Eye (tissue), 1 donor: Measurements from ENCODE around the gene C7orf25.
"Not testable (repeated sequence)": the region's sequence is repeated elsewhere in the genome, so short reads cannot be mapped to it uniquely, and the experiment has no call there.

Experiments
- DNase-seq: peaks from one replicate; pipeline ENCODE4 v3.0.0-alpha.2; 2015

The C7orf25 gene

GRCh38 chr7:42928754-42929153 lies 16.9 kb upstream of the C7orf25 start:
- DNase-seq, result no peak

GRCh38 chr7:42926204-42926603 lies 14.3 kb upstream of the C7orf25 start:
- DNase-seq, result no peak

- DNase-seq, result no peak
Observed at GRCh38 chr7:42925630-42926029, 13.8 kb upstream of the C7orf25 start.

DNA sequence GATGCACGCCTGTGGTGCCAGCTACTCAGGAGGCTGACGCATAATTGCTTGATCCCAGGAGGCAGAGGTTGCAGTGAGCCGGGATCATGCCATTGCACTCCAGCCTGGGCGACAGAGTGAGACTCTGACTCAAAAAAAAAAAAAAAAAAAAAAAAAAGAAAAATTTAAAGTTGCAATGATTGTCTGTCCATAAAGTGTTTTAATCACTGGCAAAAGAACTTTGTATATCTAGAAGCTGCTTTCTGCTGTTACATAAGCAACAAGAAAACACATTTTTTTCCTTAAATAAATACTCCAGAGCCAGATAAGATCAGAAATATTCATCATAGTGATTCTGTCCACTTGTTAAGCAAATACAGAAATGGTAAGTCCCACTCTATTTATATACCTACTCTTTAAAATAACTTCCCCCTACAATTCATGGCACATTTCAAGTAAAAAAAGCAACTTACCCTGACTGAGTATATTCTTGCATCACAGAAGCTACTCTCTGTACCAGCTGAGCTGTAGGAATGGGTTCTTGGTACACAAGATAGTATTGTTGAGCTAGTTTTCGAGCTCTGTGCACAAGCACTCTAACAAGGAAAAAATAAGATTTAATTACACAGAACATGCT lies 12.5 kb upstream of the C7orf25 start:
- DNase-seq, result no peak

GRCh38 chr7:42922017-42922753 lies 10.3 kb upstream of the C7orf25 start:
- DNase-seq, result no peak

DNA sequence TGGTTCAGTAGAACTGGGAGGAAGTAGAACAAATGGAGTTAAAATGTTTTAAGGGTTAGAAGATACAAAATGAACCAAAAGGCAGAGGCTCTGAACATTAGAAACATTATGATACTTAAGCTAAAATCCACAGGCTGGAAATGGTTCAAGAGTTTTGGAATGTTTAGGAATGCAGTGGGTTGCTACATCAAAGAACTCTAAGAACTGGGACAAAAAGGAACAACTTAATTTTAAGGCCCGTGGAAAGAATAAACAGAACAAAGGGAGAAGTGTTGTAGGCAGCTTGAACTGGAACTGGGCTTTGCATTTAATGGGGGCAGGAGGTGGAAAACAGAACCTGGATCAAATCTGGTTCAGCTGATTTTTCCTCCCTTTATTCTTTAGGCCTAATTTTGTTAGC lies 3.5 kb upstream of the C7orf25 start:
- DNase-seq, result no peak

DNA sequence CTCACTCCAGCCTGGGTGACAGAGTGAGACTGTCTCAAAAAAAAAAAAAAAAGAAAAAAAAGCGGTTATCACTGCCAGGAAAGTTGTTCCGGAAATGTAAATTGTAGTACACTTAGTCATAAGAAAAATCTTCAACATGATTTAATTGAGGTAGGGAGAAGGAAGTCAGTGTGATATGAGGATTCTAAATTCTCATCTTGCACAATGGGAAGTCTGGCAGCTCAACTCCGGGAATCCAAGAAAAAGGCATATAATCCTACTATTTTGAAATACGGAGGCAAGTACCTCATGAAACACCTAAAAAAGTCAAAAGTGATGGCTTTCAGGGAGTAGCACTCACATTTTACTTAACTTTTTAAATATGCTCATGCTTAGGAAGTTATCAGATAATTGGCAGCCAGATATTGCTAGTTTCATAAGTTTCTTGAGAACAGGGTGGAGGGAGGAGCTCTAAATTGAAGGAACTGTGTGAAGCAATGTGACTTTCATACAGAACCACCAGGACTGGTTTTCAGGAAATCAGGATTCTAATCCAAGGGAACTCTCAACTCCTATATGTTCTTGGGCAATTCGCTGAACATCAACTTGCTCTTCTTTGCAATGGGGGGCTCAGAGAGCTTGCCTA lies 2.7 kb upstream of the C7orf25 start:
- DNase-seq, result no peak

DNA sequence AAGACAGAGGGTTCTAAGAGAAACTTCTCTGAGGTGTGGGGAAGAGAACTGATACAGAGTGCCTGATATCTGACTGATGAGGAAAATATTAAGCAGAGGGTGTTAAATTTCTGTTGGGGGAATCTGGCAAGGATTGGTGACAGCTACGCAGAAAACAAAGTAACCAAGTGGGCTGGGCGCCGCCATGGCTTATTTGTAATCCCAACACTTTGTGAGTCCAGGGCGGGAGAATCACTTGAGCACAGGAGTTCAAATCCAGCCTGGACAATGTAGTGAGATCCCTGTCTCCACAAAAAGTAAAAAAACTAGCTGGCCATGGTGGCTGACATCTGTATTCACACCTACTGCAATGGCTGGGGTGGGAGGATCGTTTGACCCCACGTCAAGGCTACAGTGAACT lies 2.1 kb upstream of the C7orf25 start:
- DNase-seq, result no peak

DNA sequence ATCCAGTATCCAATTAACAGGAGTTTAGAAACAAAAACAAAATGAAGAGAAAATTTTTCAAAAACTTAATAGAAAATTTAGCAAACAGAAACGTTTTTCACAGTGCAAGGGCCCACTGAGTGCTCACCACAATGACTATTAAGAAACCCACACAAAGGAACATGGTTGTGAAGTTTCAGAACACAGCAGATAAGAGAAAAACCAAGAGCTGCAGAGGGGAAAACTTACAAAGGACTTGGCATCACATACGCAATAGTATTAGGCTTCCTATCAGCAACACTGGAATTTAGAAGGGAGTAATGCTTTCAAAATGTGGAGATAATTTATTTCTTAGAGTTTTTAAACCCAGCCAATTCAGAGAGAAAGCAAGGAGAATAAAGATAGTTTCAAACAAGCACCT lies 1.7 kb upstream of the C7orf25 start:
- no peak for DNase-seq

DNA sequence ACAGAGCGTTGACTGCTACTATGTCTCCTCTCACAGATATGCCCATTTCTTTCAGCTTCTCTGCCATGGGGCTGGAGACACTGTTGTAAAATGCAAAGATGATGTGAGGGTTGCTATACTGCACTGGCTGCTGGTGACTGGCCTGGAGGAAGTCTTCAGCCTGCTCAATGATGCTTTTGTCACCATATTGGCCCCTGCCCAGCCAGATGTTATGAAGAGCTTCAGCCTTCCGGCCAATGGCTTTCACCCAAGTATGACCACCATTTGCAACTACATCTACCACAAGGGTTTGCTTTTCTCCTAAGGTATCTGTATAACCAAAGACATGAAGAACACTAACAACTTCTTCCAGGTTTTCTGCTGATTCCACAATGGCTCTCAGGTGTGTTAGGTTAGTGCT lies 1.6 kb downstream of the C7orf25 start:
- DNase-seq, result no peak

GRCh38 chr7:42907316-42907715 lies 4.6 kb downstream of the C7orf25 start:
- DNase-seq, result peak; percentile 24

DNA sequence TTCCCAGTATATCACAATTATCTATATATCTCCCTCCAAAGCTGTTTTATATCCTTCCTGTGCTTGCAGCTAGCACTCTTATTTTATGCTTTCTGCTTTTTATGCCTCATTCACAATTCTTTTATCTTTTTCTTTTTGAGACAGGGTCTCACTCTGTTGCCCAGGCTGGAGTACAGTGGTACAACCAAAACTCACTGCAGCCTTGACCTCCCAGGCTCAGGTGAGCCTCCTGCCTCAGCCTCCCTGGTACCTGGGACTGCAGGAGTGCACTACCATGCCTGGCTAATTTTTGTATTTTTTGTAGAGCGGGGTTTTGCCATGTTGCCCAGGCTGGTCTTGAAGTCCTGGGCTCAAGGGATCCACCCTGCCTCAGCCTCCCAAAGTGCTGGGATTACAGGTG lies 5.7 kb downstream of the C7orf25 start:
- DNase-seq, result no peak

- no peak for DNase-seq
Observed at GRCh38 chr7:42902331-42902730, 9.5 kb downstream of the C7orf25 start.

- DNase-seq, result no peak
Observed at GRCh38 chr7:42900842-42901241, 11.0 kb downstream of the C7orf25 start.

- DNase-seq, result no peak
Observed at GRCh38 chr7:42893346-42894240, 18.3 kb downstream of the C7orf25 start.

GRCh38 chr7:42886893-42887505 lies 24.9 kb downstream of the C7orf25 start:
- DNase-seq, result peak; percentile 21

GRCh38 chr7:42886129-42886528 lies 25.7 kb downstream of the C7orf25 start:
- no peak for DNase-seq

DNA sequence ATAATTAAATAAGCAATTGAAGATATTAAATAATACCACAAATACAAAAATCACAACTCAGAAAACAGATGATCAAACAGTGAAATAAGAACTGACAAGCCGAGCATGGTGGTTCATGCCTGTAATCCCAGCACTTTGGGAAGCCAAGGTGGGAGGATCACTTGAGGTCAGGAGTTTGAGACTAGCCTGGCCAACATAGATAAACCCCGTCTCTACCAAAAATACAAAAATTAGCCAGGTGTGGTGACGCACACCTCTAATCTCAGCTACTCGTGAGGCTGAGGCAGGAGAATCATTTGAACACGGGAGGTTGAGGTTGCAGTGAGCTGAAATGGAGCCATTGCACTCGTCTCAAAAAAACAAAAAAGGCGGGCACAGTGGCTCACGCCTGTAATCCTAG lies 26.7 kb downstream of the C7orf25 start:
- not testable (repeated sequence) for DNase-seq

- DNase-seq, result peak; percentile 11
Observed at GRCh38 chr7:42883950-42884349, 27.9 kb downstream of the C7orf25 start.

DNA sequence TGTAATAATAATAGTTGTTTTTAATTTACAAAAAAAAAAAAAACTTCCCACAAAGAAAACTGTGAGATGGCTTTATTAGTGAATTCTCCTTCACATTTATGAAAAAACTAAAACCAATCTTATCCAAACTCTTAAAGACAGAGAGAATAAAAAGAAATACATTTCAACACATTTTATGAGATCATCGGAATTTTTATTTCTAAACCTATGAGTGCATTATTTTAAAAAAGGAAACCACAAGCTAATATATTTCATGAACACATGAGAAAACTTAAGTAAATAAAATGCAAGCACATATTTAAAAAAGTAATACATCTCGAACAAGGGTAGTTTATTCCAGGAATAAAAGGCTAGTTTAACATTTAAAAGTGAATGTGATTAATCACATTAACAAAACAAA lies 31.5 kb downstream of the C7orf25 start:
- DNase-seq, result no peak

- no peak for DNase-seq
Observed at GRCh38 chr7:42878303-42878702, 33.6 kb downstream of the C7orf25 start.

- no peak for DNase-seq
Observed at GRCh38 chr7:42877862-42878261, 34.0 kb downstream of the C7orf25 start.
